Endothelial cell of umbilical vein (primary cell): Measurements from ENCODE around the gene SLC5A1. TPM values are rescaled to one million over a fixed set of nuclear protein-coding genes. Genes with fewer than 3 reads are reported as not detected.
"Not testable (repeated sequence)": the region's sequence is repeated elsewhere in the genome, so short reads cannot be mapped to it uniquely, and the experiment has no call there.

Experiments used
- BruUV-seq: library from RNA; stranded (reverse); fragments of 400-500 nt; replicated peaks from 2 replicates; lab custom pipeline; 2021; lab: Mats Ljungman, UMichigan
- CTCF ChIA-PET: fragments of 300-600, 350-600 bp; sonication (Branson Sonifier 250); formaldehyde crosslinking; loops from one replicate; lab custom pipeline; 2021; ENCODE audit warnings: antibody characterized with exemption, inconsistent platforms; lab: Charles Lee
- POLR2A ChIA-PET: fragments of 300-600, 350-600 bp; sonication (Branson Sonifier 250); formaldehyde crosslinking; loops from one replicate; lab custom pipeline; 2021; ENCODE audit warnings: antibody characterized with exemption, inconsistent platforms; lab: Charles Lee
- DNase-seq: peaks from one replicate; pipeline ENCODE4 v3.0.0-alpha.2; 2011; ENCODE audit warnings: low read depth, low spot score
- FAIRE-seq: peaks from 2 replicates; lab custom pipeline; 2011; peaks lifted over from hg19 to GRCh38; lab: Jason Lieb, UNC
- H2AFZ ChIP-seq: 2 replicates; pipeline ENCODE4 v1.6.0; 2012; ENCODE audit warnings: low read depth, low read length, control low read depth, inconsistent platforms
- H3K27ac ChIP-seq: 2 replicates; pipeline ENCODE4 v1.5.1; 2011; ENCODE audit warnings: low read depth, mild to moderate bottlenecking, control low read depth, low read length, moderate library complexity; ENCODE audit not compliant: insufficient read depth
- H3K27me3 ChIP-seq, 2 experiments: 2 replicates each; pipeline versions ENCODE4 v1.6.0 to v1.6.1; 2011; ENCODE audit warnings: low read length in 2 of 2, mixed read lengths in 1 of 2; ENCODE audit not compliant: control insufficient read depth in 2 of 2, insufficient read depth in 2 of 2
- H3K36me3 ChIP-seq, 2 experiments: 2 replicates in 1 of 2; 3 replicates in 1 of 2; pipeline ENCODE4 v1.5.1; 2011; ENCODE audit warnings: low read length in 2 of 2, mild to moderate bottlenecking in 1 of 2, moderate library complexity in 1 of 2; ENCODE audit not compliant: control insufficient read depth in 2 of 2, insufficient read depth in 2 of 2; ENCODE audit errors: extremely low read depth in 1 of 2
- H3K4me1 ChIP-seq: 3 replicates; pipeline ENCODE4 v1.5.1; 2011; ENCODE audit warnings: mild to moderate bottlenecking, low read length; ENCODE audit not compliant: control insufficient read depth, insufficient read depth; ENCODE audit errors: extremely low read depth
- H3K4me2 ChIP-seq: 2 replicates; pipeline ENCODE4 v1.6.1; 2011; ENCODE audit warnings: low read length, control low read depth, mixed read lengths; ENCODE audit not compliant: insufficient read depth
- H3K4me3 ChIP-seq, 3 experiments: fragments of 200-600 bp in 1 of 3; sonication (generic), shearing (Covaris generic) in 1 of 3; replicated peaks in 1 of 3; 2 replicates each; pipeline ENCODE4 v1.5.1; 2011 to 2016; ENCODE audit warnings: control low read depth in 3 of 3, low read length in 3 of 3, mild to moderate bottlenecking in 2 of 3, inconsistent platforms in 1 of 3, low read depth in 1 of 3, moderate library complexity in 1 of 3; ENCODE audit not compliant: insufficient read depth in 1 of 3
- H3K79me2 ChIP-seq: 2 replicates; pipeline ENCODE4 v1.6.0; 2012; ENCODE audit warnings: low read length, inconsistent platforms; ENCODE audit not compliant: control insufficient read depth, insufficient read depth
- H3K9ac ChIP-seq: replicated peaks from 2 replicates; pipeline ENCODE3; 2011; ENCODE audit warnings: low read length, control low read depth; ENCODE audit not compliant: insufficient read depth; ENCODE audit errors: extremely low read depth
- H3K9me1 ChIP-seq: replicated peaks from 3 replicates; pipeline ENCODE4 v1.6.0; 2011; ENCODE audit warnings: mild to moderate bottlenecking, low read length; ENCODE audit not compliant: control insufficient read depth, insufficient read depth; ENCODE audit errors: extremely low read depth
- H3K9me3 ChIP-seq: replicated peaks from 2 replicates; pipeline ENCODE4 v1.5.1; 2012; ENCODE audit warnings: low read length, inconsistent platforms; ENCODE audit not compliant: control insufficient read depth, insufficient read depth
- H4K20me1 ChIP-seq: replicated peaks from 2 replicates; pipeline ENCODE3; 2011; ENCODE audit warnings: mild to moderate bottlenecking, low read length; ENCODE audit not compliant: control insufficient read depth, insufficient read depth; ENCODE audit errors: extremely low read depth
- dilution Hi-C: fragments of 300-500 bp; cut with MboI; formaldehyde crosslinking; loops from one replicate; pipeline ENCODE4 v1.15.0; 2019; ENCODE audit warnings: low sequenced_read_pairs; ENCODE audit not compliant: extremely low pct_ligation_motif_present
- intact Hi-C: fragments of 100-400 bp; cut with micrococcal nuclease; formaldehyde crosslinking; loops from one replicate; pipeline ENCODE4 v1.10.0; 2022
- polyA plus RNA-seq, 4 experiments: library from polyadenylated mRNA; depleted of rRNA in 3 of 4; stranded (reverse) in 3 of 4; unstranded in 1 of 4; fragments of >200 nt; gene quantifications; 2 replicates each; pipeline versions ENCODE4 v1.2.1 to v1.2.3, GENCODE V29; 2011 to 2012; ENCODE audit warnings: missing spikeins in 1 of 4
- total RNA-seq: library from RNA; stranded (reverse); gene quantifications from 2 replicates; pipeline ENCODE4 v1.2.3, GENCODE V29; 2021
- TF ChIP-seq, protein P1 (sequence below), 2 donors: IDR thresholded peaks; 1 replicate in 1 of 2; 2 replicates in 1 of 2; pipeline ENCODE4 v1.5.1; 2011; ENCODE audit warnings: low read length in 2 of 2, mild to moderate bottlenecking in 2 of 2, moderate library complexity in 2 of 2, control low read depth in 1 of 2, inconsistent platforms in 1 of 2, low read depth in 1 of 2; ENCODE audit not compliant: insufficient read depth in 1 of 2; ENCODE audit errors: extremely low read depth in 1 of 2

Gene SLC5A1
- total and polyA plus RNA-seq, 2 donors (not counting 3 experiments of a cell fraction or from before 2014, with no cell fraction given): not detected

GRCh38 chr22:32138576-32138975 is 95.5 kb downstream of the SLC5A1 start:
- H3K4me2 ChIP-seq, POLR2A ChIA-PET, H3K9me1 ChIP-seq, H3K36me3 ChIP-seq, H3K9me3 ChIP-seq, H3K79me2 ChIP-seq, DNase-seq, dilution Hi-C loops, CTCF ChIA-PET, H3K27ac ChIP-seq, H2AFZ ChIP-seq, FAIRE-seq, H3K4me3 ChIP-seq, H3K9ac ChIP-seq, BruUV-seq, H3K27me3 ChIP-seq, H3K4me1 ChIP-seq, H4K20me1 ChIP-seq: not testable (repeated sequence)
- intact Hi-C loops: loop anchor here (5.0 kb wide), 1 partner anchor 239 kb away; no protein-coding TSS in a partner anchor

DNA sequence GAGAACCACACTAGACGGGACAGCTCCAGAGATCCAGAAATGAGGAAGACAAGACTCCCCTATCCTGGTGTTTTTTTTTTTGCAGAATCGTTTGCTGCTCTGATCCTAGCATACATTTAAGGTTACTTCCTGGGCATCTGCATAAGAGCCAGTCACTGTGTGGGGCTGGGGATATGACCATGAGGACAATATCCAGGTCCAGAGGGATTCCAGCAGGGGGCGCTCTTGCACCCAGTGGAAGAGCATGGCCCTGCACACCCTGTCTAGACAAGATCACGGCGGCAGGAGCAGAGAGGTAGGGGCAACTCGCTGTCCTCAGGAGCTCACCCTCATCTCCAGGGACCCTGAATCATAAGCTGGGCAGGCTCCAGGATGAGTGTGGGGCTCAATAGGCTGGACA is 97.6 kb downstream of the SLC5A1 start:
- H3K4me1 ChIP-seq, BruUV-seq, dilution Hi-C loops, H3K27me3 ChIP-seq, H3K9me1 ChIP-seq, H3K9ac ChIP-seq, H2AFZ ChIP-seq, POLR2A ChIA-PET, H3K4me2 ChIP-seq, H3K79me2 ChIP-seq, H3K36me3 ChIP-seq, H4K20me1 ChIP-seq, H3K27ac ChIP-seq, DNase-seq, H3K9me3 ChIP-seq, intact Hi-C loops, H3K4me3 ChIP-seq: not testable (repeated sequence)
- TF ChIP-seq, protein P1, sequence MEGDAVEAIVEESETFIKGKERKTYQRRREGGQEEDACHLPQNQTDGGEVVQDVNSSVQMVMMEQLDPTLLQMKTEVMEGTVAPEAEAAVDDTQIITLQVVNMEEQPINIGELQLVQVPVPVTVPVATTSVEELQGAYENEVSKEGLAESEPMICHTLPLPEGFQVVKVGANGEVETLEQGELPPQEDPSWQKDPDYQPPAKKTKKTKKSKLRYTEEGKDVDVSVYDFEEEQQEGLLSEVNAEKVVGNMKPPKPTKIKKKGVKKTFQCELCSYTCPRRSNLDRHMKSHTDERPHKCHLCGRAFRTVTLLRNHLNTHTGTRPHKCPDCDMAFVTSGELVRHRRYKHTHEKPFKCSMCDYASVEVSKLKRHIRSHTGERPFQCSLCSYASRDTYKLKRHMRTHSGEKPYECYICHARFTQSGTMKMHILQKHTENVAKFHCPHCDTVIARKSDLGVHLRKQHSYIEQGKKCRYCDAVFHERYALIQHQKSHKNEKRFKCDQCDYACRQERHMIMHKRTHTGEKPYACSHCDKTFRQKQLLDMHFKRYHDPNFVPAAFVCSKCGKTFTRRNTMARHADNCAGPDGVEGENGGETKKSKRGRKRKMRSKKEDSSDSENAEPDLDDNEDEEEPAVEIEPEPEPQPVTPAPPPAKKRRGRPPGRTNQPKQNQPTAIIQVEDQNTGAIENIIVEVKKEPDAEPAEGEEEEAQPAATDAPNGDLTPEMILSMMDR (IDR thresholded peaks at IDR 0.05; ENCODE audit: extremely low read depth in 1 of 2, insufficient read depth in 1 of 2, low read depth in 1 of 2, low read length in 2 of 2): peak; percentile 20 to 42
- FAIRE-seq: peak; percentile 88
- CTCF ChIA-PET: interaction anchor here (1.2 kb wide), 1 partner anchor 125 kb away, joined by 3 read pairs; no protein-coding TSS in a partner anchor
